OCI-LY1 (cell line): ENCODE results near the gene SMIM10.

Experiments
- H2AFZ ChIP-seq: fragments of 200-600 bp; sonication (generic), shearing (Covaris generic); 2 replicates; pipeline ENCODE4 v1.6.0; 2014; ENCODE audit warnings: antibody characterized with exemption, mild to moderate bottlenecking, low read length
- H3F3A ChIP-seq: fragments of 200-600 bp; sonication (generic), shearing (Covaris generic); 2 replicates; pipeline ENCODE4 v1.6.0; 2014; ENCODE audit warnings: mild to moderate bottlenecking, antibody characterized with exemption, low read length, moderate library complexity; ENCODE audit not compliant: insufficient read depth
- H3K27ac ChIP-seq: fragments of 200-600 bp; sonication (generic); 2 replicates; pipeline ENCODE4 v1.5.1; 2014; ENCODE audit warnings: low read length, mixed run types, mild to moderate bottlenecking, low read depth; ENCODE audit not compliant: poor library complexity, severe bottlenecking
- H3K27me3 ChIP-seq: fragments of 200-600 bp; sonication (generic); 2 replicates; pipeline ENCODE4 v1.6.0; 2014; ENCODE audit warnings: antibody characterized with exemption, mild to moderate bottlenecking, low read length, moderate library complexity; ENCODE audit not compliant: insufficient read depth
- H3K36me3 ChIP-seq: fragments of 200-600 bp; sonication (generic); 2 replicates; pipeline ENCODE4 v1.6.1; 2014; ENCODE audit warnings: mild to moderate bottlenecking, antibody characterized with exemption, low read length, moderate library complexity, mixed read lengths; ENCODE audit not compliant: insufficient read depth
- H3K4me1 ChIP-seq: fragments of 200-600 bp; sonication (generic); 2 replicates; pipeline ENCODE4 v1.5.1; 2014; ENCODE audit warnings: mild to moderate bottlenecking, low read length, moderate library complexity; ENCODE audit not compliant: insufficient read depth, severe bottlenecking
- H3K4me2 ChIP-seq: fragments of 200-600 bp; sonication (generic), shearing (Covaris generic); 2 replicates; pipeline ENCODE4 v1.6.1; 2014; ENCODE audit warnings: low read length
- H3K4me3 ChIP-seq: fragments of 200-600 bp; sonication (generic); 2 replicates; pipeline ENCODE4 v1.5.1; 2014; ENCODE audit warnings: low read length, low read depth, mild to moderate bottlenecking, mixed read lengths; ENCODE audit not compliant: poor library complexity, severe bottlenecking
- H3K79me2 ChIP-seq: fragments of 200-600 bp; shearing (Covaris generic); 2 replicates; pipeline ENCODE4 v1.6.1; 2016; ENCODE audit warnings: mixed run types, low read length, mixed read lengths; ENCODE audit not compliant: insufficient read depth
- H3K9ac ChIP-seq: fragments of 200-600 bp; sonication (generic), shearing (Covaris generic); 2 replicates; pipeline ENCODE4 v1.6.1; 2014; ENCODE audit warnings: mild to moderate bottlenecking, low read length, mixed read lengths
- H3K9me2 ChIP-seq: fragments of 200-600 bp; sonication (generic), shearing (Covaris generic); 2 replicates; pipeline ENCODE4 v1.6.1; 2014; ENCODE audit warnings: low read depth, mild to moderate bottlenecking, low read length, mixed read lengths
- H3K9me3 ChIP-seq: fragments of 200-600 bp; shearing (Covaris generic); 2 replicates; pipeline ENCODE4 v1.6.1; 2014; ENCODE audit warnings: low read length, mixed read lengths
- H4K20me1 ChIP-seq: fragments of 200-600 bp; sonication (generic), shearing (Covaris generic); 2 replicates; pipeline ENCODE4 v1.6.0; 2016; ENCODE audit warnings: mild to moderate bottlenecking, low read length; ENCODE audit not compliant: insufficient read depth
- CTCF ChIP-seq: fragments of 200-600 bp; sonication (generic), shearing (Covaris generic); IDR thresholded peaks from 2 replicates; pipeline ENCODE4 v1.5.1; 2017; ENCODE audit warnings: mild to moderate bottlenecking, antibody characterized with exemption, low read length, moderate library complexity, mixed read lengths
- EZH2 ChIP-seq: fragments of 200-600 bp; sonication (generic), shearing (Covaris generic); IDR thresholded peaks from 2 replicates; pipeline ENCODE4 v1.8.0; 2017; ENCODE audit warnings: borderline replicate concordance, mixed run types, mild to moderate bottlenecking, antibody characterized with exemption, low read length, moderate library complexity, mixed read lengths

Gene SMIM10

GRCh38 chrX:135006187-135006586, 15.4 kb downstream of the SMIM10 start:
- TF ChIP-seq EZH2 (no peak), CTCF (no peak)
- no peak overlapping the region for H3K27ac ChIP-seq
- no peaks in the 10 kb centered on the region for H3K79me2 ChIP-seq
- no peak overlapping the region for H3K4me2 ChIP-seq
- no peaks in the 10 kb centered on the region for H3K9me2 ChIP-seq
- H4K20me1 ChIP-seq: no peaks in the 10 kb centered on the region
- no peaks in the 10 kb centered on the region for H3K36me3 ChIP-seq
- H2AFZ ChIP-seq: no peak overlapping the region
- no peaks in the 10 kb centered on the region for H3F3A ChIP-seq
- no peak overlapping the region for H3K9ac ChIP-seq
- H3K27me3 ChIP-seq: no peaks in the 10 kb centered on the region
- H3K4me3 ChIP-seq: no peak overlapping the region
- no peaks in the 10 kb centered on the region for H3K4me1 ChIP-seq
- no peaks in the 10 kb centered on the region for H3K9me3 ChIP-seq

- H3K4me2 ChIP-seq: no peak overlapping the region
- H3K4me3 ChIP-seq: no peak overlapping the region
- H3K27ac ChIP-seq: no peak overlapping the region
- H3K36me3 ChIP-seq: no peaks in the 10 kb centered on the region
- H3K9me3 ChIP-seq: no peaks in the 10 kb centered on the region
- H3K27me3 ChIP-seq: no peaks in the 10 kb centered on the region
- no peak for TF ChIP-seq CTCF
- no peak for TF ChIP-seq EZH2
- H3K9ac ChIP-seq: no peak overlapping the region
- no peaks in the 10 kb centered on the region for H3K4me1 ChIP-seq
- no peak overlapping the region for H2AFZ ChIP-seq
- H3F3A ChIP-seq: no peaks in the 10 kb centered on the region
- H3K9me2 ChIP-seq: no peaks in the 10 kb centered on the region
- H3K79me2 ChIP-seq: no peaks in the 10 kb centered on the region
- no peaks in the 10 kb centered on the region for H4K20me1 ChIP-seq
Observed at GRCh38 chrX:135009057-135009610, 18.3 kb downstream of the SMIM10 start.

GRCh38 chrX:135009838-135010237, 19.0 kb downstream of the SMIM10 start:
- Histone ChIP-seq H3K9me3 (no peaks in the 10 kb centered on the region), H3K9me2 (no peaks in the 10 kb centered on the region), H3K27ac (no peak overlapping the region), H3K4me2 (no peak overlapping the region), H4K20me1 (no peaks in the 10 kb centered on the region), H3K27me3 (no peaks in the 10 kb centered on the region), H3K4me3 (no peak overlapping the region), H3K36me3 (no peaks in the 10 kb centered on the region), H3K79me2 (no peaks in the 10 kb centered on the region), H3K9ac (no peak overlapping the region), H2AFZ (no peak overlapping the region), H3K4me1 (no peaks in the 10 kb centered on the region), H3F3A (no peaks in the 10 kb centered on the region)
- TF ChIP-seq CTCF: no peak
- TF ChIP-seq EZH2: no peak
